ENCODE results near the gene SEC22B.
"Not testable (repeated sequence)": the region's sequence is repeated elsewhere in the genome, so short reads cannot be mapped to it uniquely, and the experiment has no call there.

SEC22B gene

GRCh38 chr1:120144626-120145025 is 31.7 kb downstream of the SEC22B start:
- not testable (repeated sequence) for DNase-seq

DNA sequence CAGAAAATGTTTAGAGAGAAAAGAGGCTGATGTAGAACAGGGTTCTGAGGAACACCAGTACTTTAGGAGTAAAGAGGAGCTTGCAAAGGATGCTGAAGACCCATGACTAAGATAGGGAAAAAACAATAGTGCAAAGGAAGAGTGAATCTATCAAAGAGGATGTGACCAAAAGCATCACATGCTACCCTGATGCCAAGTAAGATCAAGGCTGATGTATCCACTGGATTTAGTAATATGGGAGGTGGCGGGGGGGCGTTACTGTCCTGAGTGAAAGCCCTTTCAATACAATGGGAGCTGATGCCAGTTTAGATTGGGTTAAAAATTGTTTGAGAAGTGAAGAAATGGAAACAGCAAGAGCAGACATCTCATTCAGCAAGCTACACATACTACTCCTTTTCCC is 32.2 kb downstream of the SEC22B start:
- DNase-seq, result not testable (repeated sequence)

DNA sequence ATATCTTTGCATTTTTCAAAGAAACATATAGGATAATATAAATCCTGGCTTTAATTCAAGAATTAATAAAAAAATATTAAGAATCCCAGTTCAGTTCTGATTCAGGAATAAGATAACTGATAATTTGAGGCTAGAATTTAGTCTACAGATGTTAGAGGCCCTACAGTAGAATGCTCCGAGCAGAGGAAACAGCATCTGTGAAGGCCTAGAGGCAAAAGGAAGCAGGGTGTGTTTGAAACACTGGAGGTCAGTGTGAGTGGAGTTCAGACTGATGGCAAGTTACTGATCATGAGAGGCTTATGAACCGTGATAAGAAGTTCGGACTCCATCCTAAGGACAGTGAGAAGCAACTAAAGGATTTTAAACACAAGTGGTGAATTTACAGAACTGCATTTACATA is 33.0 kb downstream of the SEC22B start:
- not testable (repeated sequence) for DNase-seq

GRCh38 chr1:120142512-120143263 is 33.6 kb downstream of the SEC22B start:
- DNase-seq, result not testable (repeated sequence)

DNA sequence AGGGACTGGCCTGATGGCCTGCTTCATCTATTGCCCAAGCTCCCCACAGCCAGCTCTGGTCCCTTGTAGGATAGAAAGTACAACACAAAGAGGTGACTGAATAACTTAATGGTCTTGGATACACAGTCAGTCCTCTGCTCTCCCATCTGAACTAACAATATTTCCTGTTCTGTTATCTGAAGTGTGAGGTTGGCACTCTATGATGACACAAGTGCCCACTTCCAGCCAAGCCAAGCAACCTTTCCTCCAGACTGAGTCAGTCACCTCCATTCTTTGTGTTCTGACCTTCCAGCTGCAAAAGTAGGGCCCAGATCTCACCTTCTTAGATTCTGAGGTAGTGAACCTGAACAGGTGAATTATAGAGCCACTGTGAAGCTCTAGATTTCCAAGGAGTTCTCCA is 34.5 kb downstream of the SEC22B start:
- not testable (repeated sequence) for DNase-seq

- DNase-seq, result not testable (repeated sequence)
Observed at GRCh38 chr1:120140656-120141265, 35.6 kb downstream of the SEC22B start.

DNA sequence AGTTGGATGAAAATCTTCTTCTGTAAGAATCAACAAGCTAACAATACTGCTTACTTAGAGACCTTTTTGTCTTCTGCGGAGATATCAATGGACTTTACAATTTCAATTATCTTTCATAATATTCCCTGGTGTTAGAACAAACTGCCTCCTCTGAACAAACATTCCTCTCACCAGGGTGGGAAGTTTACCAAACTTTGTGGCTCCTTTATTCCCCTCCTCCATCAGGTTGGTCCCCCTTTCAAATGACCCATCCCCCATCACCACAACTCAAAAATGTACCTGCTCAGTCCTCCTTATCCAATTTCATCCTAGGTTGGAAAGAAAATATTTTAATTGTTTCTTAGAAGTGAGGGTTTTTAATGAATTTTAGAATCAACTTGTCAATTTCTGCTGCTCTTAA is 40.2 kb downstream of the SEC22B start:
- not testable (repeated sequence) for DNase-seq

GRCh38 chr1:120133928-120134325 is 42.4 kb downstream of the SEC22B start:
- DNase-seq, result not testable (repeated sequence)

GRCh38 chr1:120133228-120133927 is 42.9 kb downstream of the SEC22B start:
- no peak for DNase-seq

DNA sequence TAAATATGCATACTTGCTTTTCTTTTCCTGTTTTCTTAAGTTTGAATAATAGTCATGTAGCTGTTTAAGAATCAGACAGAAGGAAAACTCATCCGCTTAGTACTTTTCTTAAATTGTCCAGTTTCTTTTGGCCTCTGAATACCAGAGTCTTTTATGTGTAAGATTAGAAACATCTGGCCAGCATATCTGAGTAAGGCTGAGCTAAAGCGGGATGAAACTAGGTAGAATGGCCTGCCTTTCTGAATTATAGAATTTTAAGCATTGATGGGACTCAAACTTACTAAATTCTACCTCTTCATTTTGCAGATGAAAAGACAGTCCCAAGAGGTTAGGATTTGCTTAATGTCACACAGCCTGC is 43.9 kb downstream of the SEC22B start:
- not testable (repeated sequence) for DNase-seq

DNA sequence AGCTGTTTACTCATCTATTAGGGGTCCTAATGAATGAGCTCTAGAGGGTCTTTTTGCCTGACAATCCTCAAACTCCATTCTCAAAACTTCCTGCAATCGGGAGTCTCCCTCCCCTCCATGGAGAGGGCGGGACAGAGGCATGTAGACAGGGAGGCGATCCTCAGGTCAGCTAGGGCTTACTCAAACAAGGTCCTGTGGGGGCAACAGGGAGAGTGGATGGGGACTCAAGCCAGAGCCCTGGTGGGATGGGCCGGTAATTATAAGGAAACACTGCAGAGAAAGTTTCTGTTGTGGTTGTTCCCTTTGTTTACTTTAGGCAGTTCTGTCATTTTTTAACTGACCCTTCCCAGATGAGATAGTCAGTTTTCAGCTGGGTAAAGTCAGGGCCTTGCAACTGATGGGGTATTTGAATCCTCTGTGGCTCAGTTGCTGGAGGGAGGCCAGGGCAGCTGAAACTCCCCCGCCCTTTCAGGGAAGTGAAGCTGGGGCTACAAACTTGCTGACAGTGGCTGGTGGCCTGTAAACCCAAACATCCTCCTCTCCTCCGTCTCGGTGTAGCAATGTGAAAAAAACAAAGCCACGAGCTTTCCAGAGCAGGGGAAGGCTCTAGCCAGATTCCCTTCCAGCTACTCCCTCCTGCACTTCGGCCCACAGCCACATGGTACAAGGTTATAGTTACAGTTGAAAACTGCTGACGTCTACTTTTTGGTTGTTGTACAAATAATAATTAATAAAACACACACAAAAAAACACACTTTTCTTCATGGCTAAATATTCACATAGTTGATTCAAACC is 44.5 kb downstream of the SEC22B start:
- DNase-seq, result not testable (repeated sequence)

DNA sequence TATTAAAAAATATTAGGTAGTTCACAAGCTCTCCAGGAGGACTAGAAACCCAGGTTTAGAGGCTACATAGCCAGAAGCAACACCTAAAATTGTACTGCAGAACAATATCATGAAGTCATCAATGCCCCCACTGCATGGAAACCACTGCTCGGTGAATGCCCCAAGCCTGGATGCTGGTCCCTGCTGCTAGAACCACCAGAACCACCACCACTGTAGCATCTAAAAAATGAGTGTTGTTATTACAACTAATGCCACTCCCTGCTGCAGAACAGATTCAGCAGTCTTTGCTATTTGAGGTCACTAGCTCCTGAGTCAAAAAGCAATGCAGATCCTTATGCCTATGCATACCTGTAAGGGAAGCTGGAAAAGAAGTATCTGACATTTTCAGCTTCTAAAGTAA is 48.4 kb downstream of the SEC22B start:
- DNase-seq, result not testable (repeated sequence)

- DNase-seq, result not testable (repeated sequence)
Observed at GRCh38 chr1:120126216-120126615, 50.1 kb downstream of the SEC22B start.

DNA sequence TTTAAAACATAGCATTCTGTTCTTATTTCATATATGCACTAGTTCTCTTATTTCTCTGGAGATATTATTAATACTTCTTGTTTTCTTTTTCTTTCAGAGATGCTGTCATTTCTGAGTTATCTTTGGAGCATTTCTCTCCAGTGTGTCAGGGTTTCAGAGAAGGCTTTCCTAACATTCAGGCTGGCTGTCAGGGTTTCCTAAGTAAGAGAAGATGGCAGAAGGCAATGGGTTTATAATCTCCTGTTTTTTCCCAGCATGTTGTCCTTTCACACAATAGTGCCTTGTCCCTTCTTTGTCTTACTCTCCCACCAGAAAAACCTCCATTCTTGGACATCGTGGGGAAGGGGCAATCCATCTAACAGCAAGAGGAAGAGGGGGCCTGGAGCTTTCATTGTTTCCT is 51.7 kb downstream of the SEC22B start:
- not testable (repeated sequence) for DNase-seq

DNA sequence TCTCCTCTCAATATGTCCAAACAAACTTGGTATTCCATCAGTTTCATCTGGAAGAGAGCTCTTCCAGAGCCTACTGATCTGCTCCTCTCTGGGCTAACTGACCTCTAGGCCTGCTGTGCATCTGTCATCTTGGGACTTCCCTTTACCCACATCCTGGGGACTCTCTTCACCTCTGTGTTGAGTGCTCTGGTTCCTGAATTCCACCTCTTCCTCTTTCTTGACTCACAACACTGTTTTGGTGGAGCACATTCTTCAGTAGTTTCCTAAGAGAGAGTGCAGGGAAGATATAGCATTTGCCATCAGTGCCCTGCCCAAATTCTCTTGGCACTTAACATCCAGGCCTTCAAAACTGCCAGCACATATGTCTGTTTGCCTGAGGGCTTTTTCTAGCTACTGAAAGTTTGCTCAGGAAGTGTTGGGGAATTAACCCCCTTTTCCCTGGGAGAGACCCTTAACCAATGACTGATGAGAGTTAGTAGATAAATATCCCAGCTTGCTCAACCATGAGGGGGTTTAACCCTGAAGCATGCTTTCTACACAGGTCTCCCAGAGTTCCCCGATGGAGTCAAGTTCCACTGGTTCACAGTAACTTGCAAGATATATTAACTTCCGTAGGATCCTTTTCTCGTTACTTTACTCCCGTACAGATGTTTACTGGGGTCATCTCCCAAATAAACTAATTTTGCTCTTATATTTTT is 52.4 kb downstream of the SEC22B start:
- not testable (repeated sequence) for DNase-seq

DNA sequence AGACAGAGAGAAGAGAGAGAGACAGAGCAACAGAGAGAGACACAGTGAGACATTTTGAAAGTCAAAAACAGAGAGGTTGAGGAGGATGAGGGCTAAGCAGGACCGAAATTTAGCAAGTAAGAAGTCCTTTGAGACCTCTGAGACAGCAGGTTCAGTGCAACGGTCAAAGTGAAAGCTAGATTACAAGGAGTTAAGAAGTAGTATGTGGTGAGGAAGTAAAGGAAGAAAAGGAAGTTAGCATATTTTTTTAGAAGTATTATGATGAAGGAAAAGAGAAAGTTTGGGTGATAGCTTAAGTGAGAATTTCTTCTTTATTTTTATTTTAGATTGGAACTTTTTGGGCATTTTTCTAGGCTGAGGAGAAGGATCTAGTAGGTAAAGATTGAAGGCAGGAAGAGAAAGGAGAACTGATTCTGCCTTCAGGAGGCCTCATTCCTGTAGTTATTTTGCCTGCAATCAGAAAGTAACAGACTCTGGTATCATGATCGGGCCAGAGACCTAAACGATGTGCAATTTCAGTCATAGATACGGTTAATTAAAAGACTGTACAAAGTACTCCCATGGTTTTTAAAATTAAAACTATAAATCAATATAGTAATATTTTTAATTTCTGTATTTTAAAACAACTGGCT is 53.9 kb downstream of the SEC22B start:
- DNase-seq, result not testable (repeated sequence)

- not testable (repeated sequence) for DNase-seq
Observed at GRCh38 chr1:120121830-120122229, 54.5 kb downstream of the SEC22B start.

DNA sequence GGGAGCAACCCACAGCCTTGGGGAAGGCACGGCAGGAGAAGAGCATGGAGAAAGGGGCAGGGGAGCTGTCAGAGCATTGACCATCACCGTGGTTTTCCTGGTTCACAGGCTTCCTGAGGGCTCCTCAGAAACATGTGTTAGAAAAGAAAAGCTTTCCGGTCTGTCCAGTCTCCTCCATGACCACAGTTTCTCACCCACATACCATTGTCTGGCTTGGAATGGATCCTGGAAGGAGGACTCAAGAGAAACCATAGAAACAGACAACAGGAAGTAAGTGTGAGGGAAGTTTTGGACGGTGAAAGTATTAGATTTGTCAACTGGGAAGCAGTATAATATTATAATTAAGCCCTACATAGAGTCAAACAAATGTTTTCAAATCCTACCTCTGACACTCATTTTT is 55.8 kb downstream of the SEC22B start:
- DNase-seq, result not testable (repeated sequence)

DNA sequence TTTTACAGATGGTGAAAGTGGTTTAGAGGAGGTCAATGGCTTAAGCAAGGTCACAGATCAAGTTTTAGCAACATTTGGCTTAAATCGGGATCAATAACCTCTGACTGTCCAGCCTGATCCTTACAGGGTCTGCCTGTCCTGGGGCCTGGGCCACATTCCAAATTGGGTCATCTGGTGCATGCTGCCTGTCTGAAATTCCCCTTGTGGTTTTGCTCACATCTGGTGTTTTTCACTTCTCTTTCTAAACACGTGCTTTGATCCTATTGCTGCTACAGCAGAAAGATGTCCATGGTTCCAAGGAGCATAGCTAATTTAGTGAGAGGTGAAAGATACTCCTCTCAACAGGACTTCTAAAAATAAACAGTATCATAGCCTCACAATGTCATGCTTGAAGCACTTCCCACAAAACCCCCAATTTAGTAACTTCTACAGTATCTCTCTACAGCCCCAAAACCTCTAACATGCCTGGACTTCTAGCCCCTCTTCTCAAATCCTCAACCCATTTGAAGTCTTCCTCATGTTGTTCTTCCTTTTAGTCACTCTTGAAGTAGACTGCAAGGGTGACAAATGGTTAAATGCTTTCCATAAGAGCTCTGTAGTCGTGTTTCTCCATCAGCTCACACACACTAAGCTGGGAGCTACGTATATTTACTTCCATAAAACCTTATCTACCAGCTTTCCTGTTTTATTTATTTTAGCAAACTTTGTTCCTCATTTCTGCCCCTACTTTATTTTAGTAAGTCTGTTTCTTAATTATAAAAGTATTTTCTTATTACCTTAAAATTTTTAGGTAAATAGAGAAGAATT is 58.7 kb downstream of the SEC22B start:
- not testable (repeated sequence) for DNase-seq

DNA sequence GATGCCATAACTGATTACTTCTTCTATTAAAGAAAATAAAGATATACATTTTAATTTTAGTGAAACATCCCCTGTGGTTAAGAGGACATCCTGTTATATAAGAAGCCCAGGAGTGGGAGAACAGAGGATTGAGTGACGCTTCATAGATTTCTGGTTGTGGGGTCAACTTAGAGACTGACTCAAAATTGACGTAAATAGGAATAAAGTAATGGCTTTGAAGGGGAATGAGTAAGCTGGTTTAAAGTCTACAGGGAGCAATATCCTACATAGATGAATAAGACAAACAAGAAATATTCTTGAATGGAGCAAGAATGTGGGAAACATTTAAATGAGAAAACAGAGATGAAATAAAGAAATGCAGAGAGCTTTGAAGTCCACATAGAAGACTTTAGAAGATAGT is 60.2 kb downstream of the SEC22B start:
- not testable (repeated sequence) for DNase-seq

DNA sequence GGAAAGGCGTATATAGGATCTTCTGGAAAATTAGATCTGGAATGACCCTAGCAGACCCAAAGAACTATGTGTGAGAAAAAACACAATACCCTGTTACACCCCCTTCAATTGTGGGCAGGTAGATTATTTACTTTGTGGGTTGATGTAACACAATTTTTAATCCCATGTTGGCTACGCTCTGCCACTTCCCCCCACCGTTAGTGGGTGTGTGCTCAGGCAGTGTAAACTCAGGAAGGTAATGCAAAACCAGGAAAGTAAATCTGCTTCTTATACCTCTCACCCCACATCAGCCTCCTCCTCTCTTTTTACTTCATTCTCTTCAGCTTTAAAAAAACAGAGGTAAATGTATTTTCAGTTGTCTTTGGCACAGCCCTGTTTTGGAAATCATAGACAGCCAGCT is 63.2 kb downstream of the SEC22B start:
- not testable (repeated sequence) for DNase-seq
